ENCODE results near the gene RALGPS2. TPM values are rescaled to one million over a fixed set of nuclear protein-coding genes. Genes with fewer than 3 reads are reported as not detected.

Gene RALGPS2
- total RNA-seq, 6 experiments from 2014 or later, result 21.0 to 38.3 (median 28.4) TPM

- WGBS (ENCODE audit: insufficient coverage, low coverage, low lambda C conversion rate, missing lambda C conversion rate), result 95% methylated on average over 3 of the region's 3 CpGs
These were observed 137.4 kb downstream of the RALGPS2 start for GRCh38 chr1:178862416-178862815.

GRCh38 chr1:178862864-178863263 lies 137.8 kb downstream of the RALGPS2 start:
- intact Hi-C loops (cut with DNase I), result no loop called here
- Histone ChIP-seq H3K27me3 (no peaks in the 10 kb centered on the region), H3K36me3 (no peaks in the 10 kb centered on the region), H3K27ac (no peak overlapping the region), H3K9me3 (no peaks in the 10 kb centered on the region), H3K4me1 (no peaks in the 10 kb centered on the region), H3K4me3 (no peak overlapping the region)
- ATAC-seq (no peak), DNase-seq (no peak)
- TF ChIP-seq POLR2A (IDR thresholded peaks at IDR 0.05), result no peak
- TF ChIP-seq CTCF (IDR thresholded peaks at IDR 0.05), result no peak

More at GRCh38 chr1:178862416-178862815, 137.4 kb downstream of the RALGPS2 start:
- intact Hi-C loops (cut with DNase I), result no loop called here
- no peaks in the 10 kb centered on the region for H3K9me3 ChIP-seq
- ATAC-seq (no peak), DNase-seq (no peak)
- no peak overlapping the region for H3K27ac ChIP-seq
- H3K36me3 ChIP-seq, result no peaks in the 10 kb centered on the region
- H3K27me3 ChIP-seq, result no peaks in the 10 kb centered on the region
- no peak overlapping the region for H3K4me3 ChIP-seq
- no peaks in the 10 kb centered on the region for H3K4me1 ChIP-seq
- TF ChIP-seq CTCF (IDR thresholded peaks at IDR 0.05) (no peak), POLR2A (IDR thresholded peaks at IDR 0.05) (no peak)

GRCh38 chr1:178864326-178864725 lies 139.3 kb downstream of the RALGPS2 start:
- no peak overlapping the region for H3K27ac ChIP-seq
- no peaks in the 10 kb centered on the region for H3K36me3 ChIP-seq
- 66% methylated on average over 6 of the region's 6 CpGs for WGBS (ENCODE audit: insufficient coverage, low coverage, low lambda C conversion rate, missing lambda C conversion rate)
- TF ChIP-seq POLR2A (IDR thresholded peaks at IDR 0.05) (no peak), CTCF (IDR thresholded peaks at IDR 0.05) (no peak)
- no peak overlapping the region for H3K4me3 ChIP-seq
- H3K9me3 ChIP-seq, result no peaks in the 10 kb centered on the region
- ATAC-seq (no peak), DNase-seq (no peak)
- intact Hi-C loops (cut with DNase I), result no loop called here
- H3K27me3 ChIP-seq, result no peaks in the 10 kb centered on the region
- H3K4me1 ChIP-seq, result peaks cover 0 to 5% (median 0%) of the 10 kb centered on the region in 4 donors

- intact Hi-C loops (cut with DNase I), result no loop called here
- peak overlapping the region; percentile 27 to 87 (median 69) for H3K27ac ChIP-seq
- ATAC-seq (peak in 2 of 4 donors; percentile 28 to 34), DNase-seq (no peak)
- 21% methylated on average over 5 of the region's 5 CpGs for WGBS (ENCODE audit: insufficient coverage, low coverage, low lambda C conversion rate, missing lambda C conversion rate)
- peak overlapping the region in 2 of 3 donors; percentile 28 to 32 for H3K4me3 ChIP-seq
- peaks cover 0 to 19% (median 7%) of the 10 kb centered on the region in 4 donors for H3K4me1 ChIP-seq
- TF ChIP-seq CTCF (IDR thresholded peaks at IDR 0.05) (no peak), POLR2A (IDR thresholded peaks at IDR 0.05) (no peak)
- no peaks in the 10 kb centered on the region for H3K9me3 ChIP-seq
- H3K36me3 ChIP-seq, result no peaks in the 10 kb centered on the region
- no peaks in the 10 kb centered on the region for H3K27me3 ChIP-seq
These were observed 142.6 kb downstream of the RALGPS2 start for GRCh38 chr1:178867670-178868069.

- H3K36me3 ChIP-seq, result no peaks in the 10 kb centered on the region
- H3K27ac ChIP-seq, result peak overlapping the region; percentile 51 to 87 (median 69)
- H3K9me3 ChIP-seq, result no peaks in the 10 kb centered on the region
- H3K27me3 ChIP-seq, result no peaks in the 10 kb centered on the region
- intact Hi-C loops (cut with DNase I), result no loop called here
- DNase-seq, result no peak
- ATAC-seq, result no peak
- TF ChIP-seq CTCF (IDR thresholded peaks at IDR 0.05) (no peak), POLR2A (IDR thresholded peaks at IDR 0.05) (no peak)
- H3K4me3 ChIP-seq, result peak overlapping the region in 2 of 3 donors; percentile 28 to 41
- 34% methylated on average over 1 of the region's 1 CpG for WGBS (ENCODE audit: insufficient coverage, low coverage, low lambda C conversion rate, missing lambda C conversion rate)
- H3K4me1 ChIP-seq, result peaks cover 0 to 22% (median 10%) of the 10 kb centered on the region in 4 donors
These were observed 143.7 kb downstream of the RALGPS2 start for GRCh38 chr1:178868706-178869105.

Measured in right lobe of liver (tissue), 6 donors.